Measurements from ENCODE around the gene RPS6KA6. TPM values are rescaled to one million over a fixed set of nuclear protein-coding genes. Genes with fewer than 3 reads are reported as not detected.

Gene RPS6KA6
- polyA plus RNA-seq, 1 of the 3 experiments (the other 2 are of a cell fraction) = 1.7 TPM

- Histone ChIP-seq H3K27ac (ENCODE audit: low read depth in 2 of 2, low read length in 1 of 2) (no peak overlapping the region), H3K4me2 (no peak overlapping the region), H3K79me2 (ENCODE audit: insufficient read depth) (no peaks in the 10 kb centered on the region), H3K4me3 (ENCODE audit: low read depth in 2 of 2, low read length in 1 of 2) (no peak overlapping the region), H3K36me3 (replicated peaks in 1 of 2; ENCODE audit: control insufficient read depth in 1 of 2, insufficient read depth in 2 of 2, low read length in 1 of 2) (peaks cover 0 to 3% of the 10 kb centered on the region in 2 experiments), H3K9ac (no peak overlapping the region), H2AFZ (ENCODE audit: low read depth) (no peak overlapping the region), H3K27me3 (ENCODE audit: insufficient read depth) (no peaks in the 10 kb centered on the region), H4K20me1 (ENCODE audit: insufficient read depth) (no peaks in the 10 kb centered on the region), H3F3A (replicated peaks; ENCODE audit: insufficient read depth) (no peaks in the 10 kb centered on the region), H3K4me1 (ENCODE audit: control insufficient read depth in 1 of 2, insufficient read depth in 2 of 2, low read depth in 1 of 2, low read length in 1 of 2) (no peaks in the 10 kb centered on the region), H3K9me3 (no peaks in the 10 kb centered on the region), H3K9me2 (no peaks in the 10 kb centered on the region)
- ChIA-PET POLR2A (no interaction called here), CTCF (no interaction called here)
- no peak for DNase-seq
- WGBS (ENCODE audit: low lambda C conversion rate) = 42% methylated on average over 1 of the region's 1 CpG
- TF ChIP-seq CHD2 (IDR thresholded peaks at IDR 0.05; ENCODE audit: low read length, partially characterized antibody) = no peak
- TF ChIP-seq, protein P1, sequence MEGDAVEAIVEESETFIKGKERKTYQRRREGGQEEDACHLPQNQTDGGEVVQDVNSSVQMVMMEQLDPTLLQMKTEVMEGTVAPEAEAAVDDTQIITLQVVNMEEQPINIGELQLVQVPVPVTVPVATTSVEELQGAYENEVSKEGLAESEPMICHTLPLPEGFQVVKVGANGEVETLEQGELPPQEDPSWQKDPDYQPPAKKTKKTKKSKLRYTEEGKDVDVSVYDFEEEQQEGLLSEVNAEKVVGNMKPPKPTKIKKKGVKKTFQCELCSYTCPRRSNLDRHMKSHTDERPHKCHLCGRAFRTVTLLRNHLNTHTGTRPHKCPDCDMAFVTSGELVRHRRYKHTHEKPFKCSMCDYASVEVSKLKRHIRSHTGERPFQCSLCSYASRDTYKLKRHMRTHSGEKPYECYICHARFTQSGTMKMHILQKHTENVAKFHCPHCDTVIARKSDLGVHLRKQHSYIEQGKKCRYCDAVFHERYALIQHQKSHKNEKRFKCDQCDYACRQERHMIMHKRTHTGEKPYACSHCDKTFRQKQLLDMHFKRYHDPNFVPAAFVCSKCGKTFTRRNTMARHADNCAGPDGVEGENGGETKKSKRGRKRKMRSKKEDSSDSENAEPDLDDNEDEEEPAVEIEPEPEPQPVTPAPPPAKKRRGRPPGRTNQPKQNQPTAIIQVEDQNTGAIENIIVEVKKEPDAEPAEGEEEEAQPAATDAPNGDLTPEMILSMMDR (IDR thresholded peaks at IDR 0.05) = no peak
- TF ChIP-seq TEAD4 (IDR thresholded peaks at IDR 0.05; ENCODE audit: borderline replicate concordance, insufficient read depth) = no peak
- TF ChIP-seq, protein P2, sequence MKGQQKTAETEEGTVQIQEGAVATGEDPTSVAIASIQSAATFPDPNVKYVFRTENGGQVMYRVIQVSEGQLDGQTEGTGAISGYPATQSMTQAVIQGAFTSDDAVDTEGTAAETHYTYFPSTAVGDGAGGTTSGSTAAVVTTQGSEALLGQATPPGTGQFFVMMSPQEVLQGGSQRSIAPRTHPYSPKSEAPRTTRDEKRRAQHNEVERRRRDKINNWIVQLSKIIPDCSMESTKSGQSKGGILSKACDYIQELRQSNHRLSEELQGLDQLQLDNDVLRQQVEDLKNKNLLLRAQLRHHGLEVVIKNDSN (IDR thresholded peaks at IDR 0.05; ENCODE audit: borderline replicate concordance, low read depth) = no peak
- no peak for TF ChIP-seq EZH2phosphoT487 (IDR thresholded peaks at IDR 0.05; ENCODE audit: borderline replicate concordance, low read depth)
- no peak for TF ChIP-seq NRF1 (IDR thresholded peaks at IDR 0.05; ENCODE audit: low read depth, low read length)
- no peak for TF ChIP-seq POLR2AphosphoS5 (IDR thresholded peaks at IDR 0.05; ENCODE audit: low read depth, low read length)
- TF ChIP-seq, protein P3, sequence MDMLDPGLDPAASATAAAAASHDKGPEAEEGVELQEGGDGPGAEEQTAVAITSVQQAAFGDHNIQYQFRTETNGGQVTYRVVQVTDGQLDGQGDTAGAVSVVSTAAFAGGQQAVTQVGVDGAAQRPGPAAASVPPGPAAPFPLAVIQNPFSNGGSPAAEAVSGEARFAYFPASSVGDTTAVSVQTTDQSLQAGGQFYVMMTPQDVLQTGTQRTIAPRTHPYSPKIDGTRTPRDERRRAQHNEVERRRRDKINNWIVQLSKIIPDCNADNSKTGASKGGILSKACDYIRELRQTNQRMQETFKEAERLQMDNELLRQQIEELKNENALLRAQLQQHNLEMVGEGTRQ (IDR thresholded peaks at IDR 0.05; ENCODE audit: borderline replicate concordance, low read depth, low read length) = no peak
- no peak for TF ChIP-seq EP300 (IDR thresholded peaks at IDR 0.05; ENCODE audit: borderline replicate concordance in 1 of 2, low read depth in 1 of 2, low read length in 1 of 2)
Observed at GRCh38 chrX:84144281-84144680, 43.7 kb downstream of the RPS6KA6 start.

GRCh38 chrX:84133023-84133422, 55.0 kb downstream of the RPS6KA6 start:
- no peaks in the 10 kb centered on the region for H3K9me2 ChIP-seq
- H2AFZ ChIP-seq (ENCODE audit: low read depth) = no peak overlapping the region
- no peak overlapping the region for H3K9ac ChIP-seq
- no peaks in the 10 kb centered on the region for H3K36me3 ChIP-seq (replicated peaks in 1 of 2; ENCODE audit: control insufficient read depth in 1 of 2, insufficient read depth in 2 of 2, low read length in 1 of 2)
- ChIA-PET POLR2A (no interaction called here), CTCF (no interaction called here)
- no peaks in the 10 kb centered on the region for H4K20me1 ChIP-seq (ENCODE audit: insufficient read depth)
- H3K79me2 ChIP-seq (ENCODE audit: insufficient read depth) = no peaks in the 10 kb centered on the region
- TF ChIP-seq FOSL2 (IDR thresholded peaks at IDR 0.05; ENCODE audit: borderline replicate concordance, low read depth) (peak; percentile 26; the same call in 1 of the 2 replicates), MXI1 (IDR thresholded peaks at IDR 0.05; ENCODE audit: low read depth, low read length) (no peak)
- no peaks in the 10 kb centered on the region for H3F3A ChIP-seq (replicated peaks; ENCODE audit: insufficient read depth)
- no peak overlapping the region for H3K4me3 ChIP-seq (ENCODE audit: low read depth in 2 of 2, low read length in 1 of 2)
- H3K27ac ChIP-seq (ENCODE audit: low read depth in 2 of 2, low read length in 1 of 2) = no peak overlapping the region
- DNase-seq = no peak
- WGBS (ENCODE audit: low lambda C conversion rate) = 34% methylated on average over 2 of the region's 2 CpGs
- H3K27me3 ChIP-seq (ENCODE audit: insufficient read depth) = no peaks in the 10 kb centered on the region; the same call in 1 of the 2 replicates
- no peak overlapping the region for H3K4me2 ChIP-seq
- no peaks in the 10 kb centered on the region for H3K4me1 ChIP-seq (ENCODE audit: control insufficient read depth in 1 of 2, insufficient read depth in 2 of 2, low read depth in 1 of 2, low read length in 1 of 2)
- no peaks in the 10 kb centered on the region for H3K9me3 ChIP-seq

Measured in SK-N-SH (cell line).